NCI-H524 (cell line): ENCODE data around the gene SH3BP2.

Experiments
- DNase-seq, 2 experiments: peaks; one replicate each; lab custom pipeline; 2025; lab: John Stamatoyannopoulos, UW

Gene SH3BP2

GRCh38 chr4:2792711-2793585, at the start of gene SH3BP2:
Gene SH3BP2 (plus strand): TSS chr4:2793085. CDS start chr4:2820618, 27,533 bp downstream.
- DNase-seq: peak in 1 of 2 experiments; percentile 36

- DNase-seq: no peak
These were observed 49.1 kb upstream of the SH3BP2 start for GRCh38 chr4:2743518-2744445.

GRCh38 chr4:2744576-2745270, 48.2 kb upstream of the SH3BP2 start:
- DNase-seq: no peak

DNA sequence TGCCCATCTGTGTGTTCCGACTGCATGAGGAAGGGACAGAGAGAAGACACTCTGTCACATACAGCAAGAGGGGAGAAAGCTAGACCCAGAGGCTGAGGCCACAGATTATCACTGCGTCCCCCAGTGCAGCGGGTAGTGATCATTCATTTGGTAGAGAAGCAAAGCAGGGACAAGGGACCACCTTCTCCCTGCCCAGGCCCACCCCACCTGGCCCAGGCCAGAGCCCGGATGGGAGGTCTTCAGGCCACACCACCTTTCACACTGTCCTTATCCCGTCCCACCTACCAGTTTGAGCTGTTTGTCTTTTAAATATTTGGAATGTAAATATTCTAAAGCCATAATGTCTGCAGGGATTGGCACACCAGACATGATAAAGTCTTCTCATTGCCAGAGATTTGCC, 47.4 kb upstream of the SH3BP2 start:
- no peak for DNase-seq

DNA sequence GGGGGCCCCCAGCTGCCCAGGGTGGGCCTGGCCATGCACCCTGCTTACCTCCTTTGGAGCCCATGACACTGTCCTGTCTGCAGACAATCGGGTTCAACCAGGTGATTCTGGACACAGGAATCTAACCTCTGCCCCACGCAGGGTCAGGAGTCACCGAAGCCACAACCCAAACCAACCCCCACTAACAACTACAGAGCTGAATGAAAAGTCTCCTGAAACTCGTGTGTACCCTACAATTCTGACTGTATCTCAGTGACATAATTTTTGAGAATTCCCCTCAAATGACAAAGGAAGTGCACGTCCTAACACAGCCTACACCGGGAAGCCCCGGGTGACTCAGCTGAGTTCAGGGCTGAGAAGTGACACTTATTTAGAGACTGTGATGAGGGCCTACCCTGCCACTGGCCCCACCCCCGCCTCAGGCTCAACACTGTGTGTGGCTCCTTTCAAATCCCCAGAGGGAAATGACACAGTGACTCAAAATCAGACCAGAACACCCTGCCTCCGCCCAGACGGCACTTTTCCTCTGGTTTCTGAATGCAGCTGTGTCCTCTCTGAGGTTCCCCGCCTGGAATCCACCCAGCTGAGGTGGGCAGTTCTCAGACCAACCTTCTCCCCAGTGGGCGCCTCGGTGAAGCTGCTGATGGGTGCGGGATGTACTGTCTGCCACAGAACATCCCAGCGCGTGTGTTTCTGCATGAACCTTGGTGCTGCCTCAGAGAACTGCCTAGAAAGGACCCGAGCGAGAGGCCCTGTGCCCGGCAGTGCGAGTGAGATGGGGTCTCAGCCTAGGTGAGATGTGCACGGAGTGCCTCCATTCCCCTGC, 46.7 kb upstream of the SH3BP2 start:
- no peak for DNase-seq

DNA sequence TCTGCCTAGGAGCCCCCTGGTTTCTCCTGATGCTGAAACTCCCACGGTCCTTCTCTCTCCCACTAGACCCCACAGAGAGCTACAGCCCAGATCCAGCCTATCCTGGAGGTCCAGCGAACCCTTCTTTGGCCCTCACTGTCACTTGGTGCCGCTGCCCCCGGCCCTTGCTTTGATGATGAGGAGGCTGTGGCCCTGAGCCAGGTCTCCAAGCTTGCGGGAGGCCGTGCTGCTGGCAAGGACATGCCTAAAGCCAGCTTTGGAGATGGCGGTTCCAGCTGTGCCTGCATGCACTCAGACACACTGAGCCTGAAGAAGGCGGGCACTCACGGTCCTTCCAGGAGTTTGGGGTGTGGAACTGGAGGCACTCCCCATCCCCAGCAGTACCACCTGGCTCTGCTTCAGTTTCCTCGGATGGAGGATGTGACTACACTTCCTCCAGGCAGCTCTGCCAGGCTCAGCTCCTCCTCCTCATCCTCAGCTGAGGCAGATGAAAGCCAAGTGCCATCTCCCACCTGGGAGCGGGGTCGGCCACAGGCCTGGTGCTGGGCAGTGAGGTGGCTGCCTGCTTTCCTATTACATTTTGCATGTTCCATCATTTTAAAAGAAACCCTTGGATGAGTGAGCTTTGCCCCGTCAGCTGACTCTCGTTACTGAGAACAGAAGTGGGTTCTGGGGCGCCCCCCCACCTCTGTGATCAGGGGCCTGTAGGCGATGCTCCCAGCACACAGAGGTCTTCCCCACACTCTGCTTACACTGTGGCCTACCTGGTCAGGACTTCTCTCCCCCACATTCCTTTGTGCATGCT, 45.8 kb upstream of the SH3BP2 start:
- no peak for DNase-seq

- no peak for DNase-seq
These were observed 41.9 kb upstream of the SH3BP2 start for GRCh38 chr4:2750719-2751605.

DNA sequence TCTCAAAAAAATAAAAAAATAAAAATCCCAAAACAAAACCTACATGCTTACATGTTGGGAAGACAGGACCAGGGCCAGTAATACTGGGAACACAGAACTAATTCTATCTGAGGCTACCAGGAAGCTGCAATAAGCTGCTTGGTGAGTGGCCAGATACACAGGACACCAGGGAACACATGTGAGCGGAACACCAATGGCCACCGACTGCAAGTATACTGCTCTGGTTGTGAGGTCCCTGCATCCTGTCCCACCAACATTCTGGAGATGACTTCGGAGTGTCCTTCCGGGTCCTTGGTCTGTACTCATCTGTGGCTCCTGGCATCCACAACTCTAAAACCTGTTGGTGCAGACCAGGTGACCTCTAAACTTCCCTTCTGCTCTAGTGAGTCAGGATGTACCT, 39.4 kb upstream of the SH3BP2 start:
- no peak for DNase-seq

DNA sequence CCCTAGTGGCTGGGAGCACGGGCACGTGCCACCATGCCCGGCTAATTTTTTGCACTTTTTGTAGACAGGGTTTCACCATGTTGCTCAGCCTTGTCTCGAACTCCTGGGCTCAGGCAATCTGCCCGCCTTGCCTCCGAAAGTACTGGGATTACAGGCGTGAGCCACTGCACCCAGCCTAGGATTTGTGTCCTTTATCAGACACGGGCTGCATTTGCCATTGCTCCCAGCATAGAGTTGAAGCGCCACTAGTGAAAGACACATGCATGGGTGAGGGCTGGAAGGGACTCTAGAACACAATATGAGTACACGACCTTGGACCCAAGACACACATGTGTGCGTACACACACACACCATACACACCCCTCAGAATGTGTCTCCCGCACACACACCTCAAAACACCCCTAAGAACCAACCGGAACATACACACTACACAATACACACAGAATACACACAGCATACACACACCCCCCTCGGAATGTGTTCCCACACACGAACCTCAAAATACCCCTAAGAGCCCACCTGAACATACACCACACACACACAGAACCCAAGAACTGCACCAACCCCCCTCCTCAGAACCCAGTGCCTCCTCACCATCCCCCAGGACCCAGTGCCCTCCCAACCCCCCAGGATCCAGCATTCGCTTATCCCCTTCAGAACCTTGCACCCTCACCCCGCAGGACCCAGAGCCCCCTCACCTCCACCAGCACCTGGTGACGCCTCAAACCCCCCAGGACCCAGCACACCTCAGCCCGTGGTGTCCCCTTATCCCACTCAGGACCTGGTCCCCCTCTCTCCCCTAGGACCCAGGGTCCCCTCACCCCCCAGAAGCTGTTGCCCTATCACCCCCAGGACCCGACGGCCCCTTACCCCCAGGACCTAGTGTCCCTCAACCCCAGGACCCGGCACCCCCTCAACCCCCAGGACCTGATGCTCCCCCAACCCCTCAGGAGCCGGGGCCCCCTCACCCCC, 37.8 kb upstream of the SH3BP2 start:
- DNase-seq: no peak

- peak; percentile 60 to 67 for DNase-seq
These were observed 36.8 kb upstream of the SH3BP2 start, which contains the start of gene TNIP2 for GRCh38 chr4:2755821-2756690. Gene TNIP2 (minus strand): TSS chr4:2756336. CDS start chr4:2756289, 47 bp downstream.

- DNase-seq: no peak
These were observed 36.1 kb upstream of the SH3BP2 start for GRCh38 chr4:2756691-2757350.

DNA sequence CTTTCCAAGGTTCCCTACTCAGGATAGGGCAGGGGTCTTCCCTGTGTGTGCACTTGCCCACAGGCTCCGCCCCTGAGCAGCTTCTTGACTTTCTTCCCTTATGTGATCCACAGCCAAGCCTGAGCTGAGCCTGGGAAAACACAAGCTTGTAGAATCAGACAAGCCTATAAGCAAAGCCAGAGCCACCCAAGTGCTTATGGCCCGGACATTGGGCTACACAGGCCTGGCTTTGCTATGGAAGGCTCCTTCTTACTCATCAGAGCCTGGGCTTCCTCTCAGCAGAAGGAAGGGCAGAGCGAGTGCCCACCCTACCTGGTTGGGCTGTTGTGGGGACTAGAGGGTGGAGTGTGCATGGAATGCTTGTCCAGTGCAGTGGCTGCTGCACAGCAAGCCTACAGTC, 35.5 kb upstream of the SH3BP2 start:
- no peak for DNase-seq

DNA sequence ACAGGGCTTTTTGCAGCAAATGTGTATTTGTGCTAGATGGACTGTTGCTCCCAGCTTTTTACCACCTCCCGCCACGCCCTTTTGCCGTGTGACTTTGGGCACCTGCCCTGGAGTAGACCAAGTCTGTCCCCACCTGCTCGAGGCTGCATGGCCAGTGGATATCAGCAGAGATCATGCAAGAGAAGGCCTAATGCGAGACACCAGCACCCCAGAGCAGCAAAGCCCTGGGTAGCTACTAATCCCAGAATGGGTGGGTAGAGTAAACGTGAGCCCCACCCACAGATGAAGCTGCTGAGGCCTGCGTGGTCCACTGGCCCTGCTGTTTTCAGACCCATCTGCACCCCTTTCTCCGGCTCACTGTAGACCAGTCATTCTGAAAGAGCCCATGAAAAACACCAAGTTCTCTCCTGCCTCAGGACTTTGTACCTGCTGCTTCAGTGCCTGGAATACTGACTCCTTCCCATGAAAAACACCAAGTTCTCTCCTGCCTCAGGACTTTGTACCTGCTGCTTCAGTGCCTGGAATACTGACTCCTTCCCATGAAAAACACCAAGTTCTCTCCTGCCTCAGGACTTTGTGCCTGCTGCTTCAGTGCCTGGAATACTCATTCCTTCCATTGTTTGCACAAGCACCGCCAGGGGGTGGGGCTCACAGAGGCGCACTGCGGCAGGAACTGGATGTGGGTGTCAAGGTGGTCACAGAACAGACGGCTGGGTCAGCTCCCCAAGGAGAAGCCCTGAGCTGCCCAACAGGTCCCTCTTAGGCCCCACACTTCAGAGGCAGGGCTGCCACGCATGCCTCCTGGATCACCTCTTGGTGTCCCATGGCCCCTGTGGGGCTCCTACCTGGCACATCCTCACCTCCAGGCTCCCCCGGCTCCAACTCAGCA, 31.6 kb upstream of the SH3BP2 start:
- no peak for DNase-seq

DNA sequence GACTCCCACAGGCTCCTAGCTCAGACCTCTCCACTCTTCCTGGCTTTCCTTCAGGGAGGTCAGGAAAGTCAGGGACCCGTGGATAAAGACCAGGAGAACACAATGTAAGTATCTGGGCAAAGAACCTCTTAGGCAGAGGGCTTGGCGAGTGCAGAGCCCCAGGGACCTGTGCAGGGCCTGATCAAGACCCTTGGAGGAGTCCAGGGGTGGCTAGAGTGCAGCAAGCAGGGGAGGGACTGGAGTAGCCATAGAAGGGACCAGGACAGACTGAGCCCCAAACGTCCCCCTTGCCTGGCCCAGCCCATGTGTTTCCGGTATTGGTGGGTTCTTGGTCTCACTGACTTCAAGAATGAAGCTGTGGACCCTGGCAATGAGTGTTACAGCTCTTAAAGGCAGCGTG, 30.8 kb upstream of the SH3BP2 start:
- DNase-seq: no peak
